Thymus (tissue), 11 donors: ENCODE data around the gene BATF. TPM values are rescaled to one million over a fixed set of nuclear protein-coding genes. Genes with fewer than 3 reads are reported as not detected.

ENCODE experiments used
- DNase-seq, 9 donors: peaks; one replicate each; pipeline ENCODE4 v3.0.0-alpha.2; 2013; ENCODE audit warnings: low spot score in 9 of 9, low read depth in 6 of 9, missing footprints in 1 of 9
- H3K27ac ChIP-seq, 2 donors: one replicate each; pipeline ENCODE4 v1.5.1; 2013; ENCODE audit warnings: control low read depth in 1 of 2, low read depth in 1 of 2, low read length in 1 of 2, mild to moderate bottlenecking in 1 of 2, moderate library complexity in 1 of 2
- H3K27me3 ChIP-seq, 2 donors: one replicate each; pipeline ENCODE4 v1.5.1; 2013; ENCODE audit warnings: low read length in 1 of 2; ENCODE audit not compliant: control insufficient read depth in 2 of 2, insufficient read depth in 1 of 2
- H3K36me3 ChIP-seq, 2 donors: one replicate each; pipeline ENCODE4 v1.5.1; 2013; ENCODE audit warnings: low read length in 1 of 2, mild to moderate bottlenecking in 1 of 2, moderate library complexity in 1 of 2; ENCODE audit not compliant: control insufficient read depth in 2 of 2, insufficient read depth in 2 of 2
- H3K4me1 ChIP-seq, 2 donors: one replicate each; pipeline ENCODE4 v1.5.1; 2013; ENCODE audit warnings: low read length in 2 of 2; ENCODE audit not compliant: control insufficient read depth in 2 of 2, insufficient read depth in 2 of 2
- H3K4me3 ChIP-seq, 2 donors: one replicate each; pipeline ENCODE4 v1.5.1; 2013; ENCODE audit warnings: low read length in 2 of 2, control low read depth in 1 of 2, mild to moderate bottlenecking in 1 of 2
- H3K9me3 ChIP-seq, 2 donors: one replicate each; pipeline ENCODE4 v1.5.1; 2013; ENCODE audit warnings: low read length in 1 of 2, mild to moderate bottlenecking in 1 of 2; ENCODE audit not compliant: control insufficient read depth in 2 of 2, insufficient read depth in 1 of 2
- WGBS: extraction: QIAGEN DNeasy Blood & Tissue Kit; methylation state at CpG from one replicate; pipeline ENCODE4 v1.1.7; 2013; 5-methylcytosine and 5-hydroxymethylcytosine counted together
- polyA plus RNA-seq: library from polyadenylated mRNA; stranded (reverse); fragments of 200-250 nt; gene quantifications from one replicate; pipeline ENCODE4 v1.2.3, GENCODE V29; 2013
- total RNA-seq: library from RNA; stranded (reverse); fragments of 120-200 nt; gene quantifications from one replicate; pipeline ENCODE4 v1.2.4, GENCODE V29; 2013
- donor health status: healthy.

Gene BATF
- total and polyA plus RNA-seq, 2 donors, result 12.9 to 27.4 TPM

DNA sequence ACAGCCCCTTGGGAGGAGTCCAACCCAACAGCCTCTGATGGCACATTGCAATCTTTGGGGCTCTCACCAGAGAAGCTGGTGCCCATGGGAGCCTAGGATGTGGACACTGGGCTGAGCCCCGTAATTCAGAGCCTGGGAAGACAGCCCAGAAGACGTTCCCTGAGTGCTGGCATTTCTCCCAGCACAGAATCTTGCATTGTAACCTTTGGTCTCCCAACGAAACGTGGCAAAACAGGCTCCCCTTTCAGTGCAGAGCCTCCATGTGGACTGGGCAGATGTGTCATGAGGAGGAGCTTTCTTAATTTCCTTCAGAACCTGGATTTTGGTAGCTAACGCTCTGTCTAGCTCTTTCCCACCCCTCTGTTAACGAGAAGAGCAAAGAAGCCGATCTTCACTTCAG, 26.3 kb downstream of the BATF start:
- H3K4me1 ChIP-seq, result peaks cover 0 to 2% of the 10 kb centered on the region in 2 donors
- no peaks in the 10 kb centered on the region for H3K9me3 ChIP-seq
- H3K36me3 ChIP-seq, result no peaks in the 10 kb centered on the region
- H3K27ac ChIP-seq, result no peak overlapping the region
- DNase-seq, result no peak
- no peaks in the 10 kb centered on the region for H3K27me3 ChIP-seq
- no peak overlapping the region for H3K4me3 ChIP-seq
- 91% methylated on average over 7 of the region's 7 CpGs for WGBS

GRCh38 chr14:75549169-75549568, 26.9 kb downstream of the BATF start:
- DNase-seq, result no peak
- WGBS, result 87% methylated on average over 5 of the region's 5 CpGs
- Histone ChIP-seq H3K27me3 (no peaks in the 10 kb centered on the region), H3K4me3 (no peak overlapping the region), H3K27ac (no peak overlapping the region), H3K4me1 (no peaks in the 10 kb centered on the region), H3K36me3 (no peaks in the 10 kb centered on the region), H3K9me3 (no peaks in the 10 kb centered on the region)

DNA sequence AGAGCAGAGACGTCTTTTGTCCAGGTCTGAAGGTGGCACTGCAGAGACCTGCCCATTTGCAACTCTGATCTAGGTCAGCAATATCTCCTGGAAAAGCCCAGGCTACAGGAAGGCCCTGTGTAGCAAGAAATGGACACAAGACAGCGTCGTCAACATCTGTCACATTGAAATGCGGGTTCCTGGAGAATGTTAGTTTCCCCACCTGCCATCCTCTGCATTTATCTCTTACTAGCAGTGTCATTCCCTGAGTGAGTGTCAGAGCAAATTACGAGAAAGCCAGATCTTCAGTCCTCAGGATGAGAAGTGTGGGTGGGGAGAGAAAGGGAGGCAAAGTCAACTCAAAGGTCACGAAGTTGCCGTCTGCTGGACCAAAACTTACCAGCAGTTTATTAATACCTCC, 28.8 kb downstream of the BATF start:
- DNase-seq, result no peak
- no peaks in the 10 kb centered on the region for H3K9me3 ChIP-seq
- H3K4me1 ChIP-seq, result no peaks in the 10 kb centered on the region
- 97% methylated on average over 7 of the region's 7 CpGs for WGBS
- H3K27me3 ChIP-seq, result no peaks in the 10 kb centered on the region
- H3K27ac ChIP-seq, result no peak overlapping the region
- H3K4me3 ChIP-seq, result no peak overlapping the region
- H3K36me3 ChIP-seq, result no peaks in the 10 kb centered on the region

DNA sequence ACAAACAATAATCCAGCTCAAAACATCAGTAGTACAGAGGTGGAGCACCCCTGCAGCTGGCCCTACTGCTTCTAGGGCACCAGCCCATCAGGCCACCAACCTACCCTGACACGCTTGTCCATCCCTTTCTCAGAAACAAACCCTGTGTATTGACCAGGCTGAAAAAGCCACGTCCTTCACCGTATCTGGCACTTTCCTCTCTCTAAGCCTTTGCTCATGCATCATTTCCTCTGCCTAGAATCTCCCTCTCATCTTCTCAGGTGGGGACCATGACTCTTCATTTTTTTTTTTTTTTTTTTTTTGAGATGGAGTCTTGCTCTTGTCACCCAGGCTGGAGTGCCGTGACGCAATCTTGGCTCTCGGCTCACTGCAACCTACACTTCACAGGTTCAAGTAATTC, 30.9 kb downstream of the BATF start:
- Histone ChIP-seq H3K4me3 (no peak overlapping the region), H3K9me3 (no peaks in the 10 kb centered on the region), H3K27ac (no peak overlapping the region), H3K36me3 (no peaks in the 10 kb centered on the region), H3K27me3 (no peaks in the 10 kb centered on the region), H3K4me1 (no peaks in the 10 kb centered on the region)
- WGBS, result 88% methylated on average over 6 of the region's 6 CpGs
- DNase-seq, result no peak

DNA sequence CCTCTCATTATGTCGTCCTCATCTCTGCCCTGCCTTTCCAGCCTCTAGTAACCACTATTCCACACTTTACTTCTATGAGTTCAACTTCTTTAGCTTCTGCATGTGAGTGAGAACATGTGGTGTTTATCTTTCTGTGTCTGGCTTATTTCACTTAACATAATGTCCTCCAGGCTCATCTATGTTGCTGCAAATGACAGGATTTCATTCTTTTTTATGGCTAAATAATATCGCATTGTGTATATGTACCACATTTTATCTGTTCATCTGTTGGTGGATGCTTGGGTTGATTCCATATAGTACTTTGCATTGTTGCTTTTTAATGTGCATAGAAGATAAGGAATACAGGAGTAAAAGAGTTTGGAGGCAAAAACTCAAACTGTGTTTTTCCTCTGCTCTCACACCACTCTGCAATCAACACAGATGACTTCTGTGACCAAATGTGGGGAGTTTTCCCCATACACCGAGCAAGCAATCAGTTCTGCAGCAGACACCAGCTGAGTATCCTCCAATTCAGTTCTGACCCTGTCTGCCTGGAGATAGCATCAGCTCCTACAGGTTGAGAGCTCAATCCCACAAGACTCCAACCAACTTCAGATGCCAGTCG, 31.6 kb downstream of the BATF start:
- no peak overlapping the region for H3K27ac ChIP-seq
- no peak for DNase-seq
- no peaks in the 10 kb centered on the region for H3K9me3 ChIP-seq
- H3K4me1 ChIP-seq, result no peaks in the 10 kb centered on the region
- no peak overlapping the region for H3K4me3 ChIP-seq
- H3K27me3 ChIP-seq, result no peaks in the 10 kb centered on the region
- no peaks in the 10 kb centered on the region for H3K36me3 ChIP-seq
- WGBS, result 83% methylated on average over 4 of the region's 4 CpGs

- Histone ChIP-seq H3K4me3 (no peak overlapping the region), H3K9me3 (no peaks in the 10 kb centered on the region), H3K27ac (no peak overlapping the region), H3K4me1 (no peaks in the 10 kb centered on the region), H3K36me3 (no peaks in the 10 kb centered on the region), H3K27me3 (no peaks in the 10 kb centered on the region)
- no peak for DNase-seq
- WGBS, result 74% methylated on average over 2 of the region's 2 CpGs
Observed at GRCh38 chr14:75554482-75554881, 32.2 kb downstream of the BATF start.

- Histone ChIP-seq H3K27ac (no peak overlapping the region), H3K9me3 (no peaks in the 10 kb centered on the region), H3K27me3 (no peaks in the 10 kb centered on the region), H3K4me3 (no peak overlapping the region), H3K36me3 (no peaks in the 10 kb centered on the region), H3K4me1 (peaks cover 0 to 2% of the 10 kb centered on the region in 2 donors)
- 97% methylated on average over 5 of the region's 5 CpGs for WGBS
- no peak for DNase-seq
Observed at GRCh38 chr14:75558440-75558839, 36.2 kb downstream of the BATF start.

DNA sequence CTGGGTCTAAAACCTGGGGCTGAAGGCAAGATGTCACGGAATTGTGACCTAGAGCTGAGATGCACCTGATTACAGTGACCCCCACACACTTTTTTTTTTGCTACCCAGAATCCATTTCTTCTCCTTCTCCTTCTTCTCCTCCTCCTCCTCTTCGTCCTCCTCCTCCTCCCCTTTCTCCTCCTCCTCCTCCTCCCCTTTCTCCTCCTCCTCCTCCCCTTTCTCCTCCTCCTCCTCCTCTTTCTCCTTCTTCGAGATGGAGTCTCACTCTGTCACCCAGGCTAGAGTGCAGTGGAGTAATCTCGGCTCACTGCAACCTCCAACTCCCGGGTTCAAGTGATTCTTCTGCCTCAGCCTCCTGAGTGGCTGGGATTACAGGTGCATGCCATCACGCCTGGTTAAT, 36.8 kb downstream of the BATF start:
- H3K27ac ChIP-seq, result no peak overlapping the region
- 87% methylated on average over 6 of the region's 6 CpGs for WGBS
- H3K4me1 ChIP-seq, result peaks cover 0 to 2% of the 10 kb centered on the region in 2 donors
- no peaks in the 10 kb centered on the region for H3K27me3 ChIP-seq
- H3K4me3 ChIP-seq, result no peak overlapping the region
- no peaks in the 10 kb centered on the region for H3K9me3 ChIP-seq
- DNase-seq, result no peak
- no peaks in the 10 kb centered on the region for H3K36me3 ChIP-seq

GRCh38 chr14:75559451-75560222, 37.4 kb downstream of the BATF start:
- H3K36me3 ChIP-seq, result no peaks in the 10 kb centered on the region
- H3K9me3 ChIP-seq, result no peaks in the 10 kb centered on the region
- H3K4me1 ChIP-seq, result peaks cover 2 to 5% of the 10 kb centered on the region in 2 donors
- no peak overlapping the region for H3K27ac ChIP-seq
- no peaks in the 10 kb centered on the region for H3K27me3 ChIP-seq
- WGBS, result 96% methylated on average over 6 of the region's 6 CpGs
- H3K4me3 ChIP-seq, result no peak overlapping the region
- no peak for DNase-seq
